HL-60 (cell line): ENCODE results near the gene CHTF18.
"Not testable (repeated sequence)": the region's sequence is repeated elsewhere in the genome, so short reads cannot be mapped to it uniquely, and the experiment has no call there.

ENCODE experiments used
- DNase-seq, 2 experiments: peaks; one replicate each; pipeline ENCODE4 v3.0.0-alpha.2; 2010 to 2020; ENCODE audit warnings: low read depth in 1 of 2, low spot score in 1 of 2
- H3K27ac ChIP-seq: fragments of 250-450 bp; sonication (Bioruptor Pico); replicated peaks from 2 replicates; pipeline ENCODE4 v1.5.1; 2020; ENCODE audit warnings: mild to moderate bottlenecking, moderate library complexity
- H3K27me3 ChIP-seq: fragments of 250-450 bp; sonication (Bioruptor Pico); 2 replicates; pipeline ENCODE4 v1.5.1; 2021; ENCODE audit warnings: mild to moderate bottlenecking, moderate library complexity; ENCODE audit not compliant: insufficient read depth, poor library complexity, severe bottlenecking
- H3K4me3 ChIP-seq: replicated peaks from 2 replicates; pipeline ENCODE4 v1.5.1; 2011; ENCODE audit warnings: mild to moderate bottlenecking, control low read depth, low read length; ENCODE audit not compliant: insufficient read depth
- CTCF ChIP-seq: IDR thresholded peaks from one replicate; pipeline ENCODE4 v1.5.1; 2011; ENCODE audit warnings: low read length, control low read depth, inconsistent platforms; ENCODE audit not compliant: insufficient read depth
- GABPA ChIP-seq: IDR thresholded peaks from 2 replicates; pipeline ENCODE4 v1.6.1; 2012; ENCODE audit warnings: low read depth
- POLR2AphosphoS5 ChIP-seq: IDR thresholded peaks from 2 replicates; pipeline ENCODE4 v1.6.1; 2012; ENCODE audit warnings: low read depth
- SPI1 ChIP-seq: IDR thresholded peaks from 2 replicates; pipeline ENCODE4 v1.6.1; 2012; ENCODE audit warnings: low read depth, mild to moderate bottlenecking, borderline replicate concordance
- TF ChIP-seq, protein P1 (sequence below): IDR thresholded peaks from 2 replicates; pipeline ENCODE4 v1.6.1; 2012; ENCODE audit warnings: low read depth; ENCODE audit not compliant: insufficient replicate concordance

CHTF18 gene

DNA sequence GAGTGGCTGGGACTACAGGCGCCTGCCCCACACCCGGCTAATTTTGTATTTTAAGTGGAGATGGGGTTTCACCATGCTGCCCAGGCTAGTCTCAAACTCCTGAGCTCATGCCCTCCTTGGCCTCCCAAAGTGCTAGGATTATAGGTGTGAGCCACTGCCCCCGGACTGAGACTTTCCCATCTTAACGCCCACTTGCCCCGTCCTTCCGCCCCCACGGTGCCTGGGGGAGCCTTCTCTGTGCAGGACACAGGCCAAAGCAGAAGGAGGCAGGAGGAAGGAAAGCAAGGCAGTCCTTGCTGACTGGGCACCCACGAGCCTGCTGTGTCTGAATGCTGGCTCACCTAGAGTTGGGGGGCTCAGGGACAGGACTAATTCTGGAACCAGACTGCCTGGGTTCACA, 29.7 kb downstream of the CHTF18 start:
- Histone ChIP-seq H3K27ac (no peak overlapping the region), H3K4me3 (no peak overlapping the region), H3K27me3 (peaks cover 16% of the 10 kb centered on the region)
- TF ChIP-seq GABPA (no peak), SPI1 (no peak), POLR2AphosphoS5 (no peak), CTCF (no peak)
- TF ChIP-seq, protein P1, sequence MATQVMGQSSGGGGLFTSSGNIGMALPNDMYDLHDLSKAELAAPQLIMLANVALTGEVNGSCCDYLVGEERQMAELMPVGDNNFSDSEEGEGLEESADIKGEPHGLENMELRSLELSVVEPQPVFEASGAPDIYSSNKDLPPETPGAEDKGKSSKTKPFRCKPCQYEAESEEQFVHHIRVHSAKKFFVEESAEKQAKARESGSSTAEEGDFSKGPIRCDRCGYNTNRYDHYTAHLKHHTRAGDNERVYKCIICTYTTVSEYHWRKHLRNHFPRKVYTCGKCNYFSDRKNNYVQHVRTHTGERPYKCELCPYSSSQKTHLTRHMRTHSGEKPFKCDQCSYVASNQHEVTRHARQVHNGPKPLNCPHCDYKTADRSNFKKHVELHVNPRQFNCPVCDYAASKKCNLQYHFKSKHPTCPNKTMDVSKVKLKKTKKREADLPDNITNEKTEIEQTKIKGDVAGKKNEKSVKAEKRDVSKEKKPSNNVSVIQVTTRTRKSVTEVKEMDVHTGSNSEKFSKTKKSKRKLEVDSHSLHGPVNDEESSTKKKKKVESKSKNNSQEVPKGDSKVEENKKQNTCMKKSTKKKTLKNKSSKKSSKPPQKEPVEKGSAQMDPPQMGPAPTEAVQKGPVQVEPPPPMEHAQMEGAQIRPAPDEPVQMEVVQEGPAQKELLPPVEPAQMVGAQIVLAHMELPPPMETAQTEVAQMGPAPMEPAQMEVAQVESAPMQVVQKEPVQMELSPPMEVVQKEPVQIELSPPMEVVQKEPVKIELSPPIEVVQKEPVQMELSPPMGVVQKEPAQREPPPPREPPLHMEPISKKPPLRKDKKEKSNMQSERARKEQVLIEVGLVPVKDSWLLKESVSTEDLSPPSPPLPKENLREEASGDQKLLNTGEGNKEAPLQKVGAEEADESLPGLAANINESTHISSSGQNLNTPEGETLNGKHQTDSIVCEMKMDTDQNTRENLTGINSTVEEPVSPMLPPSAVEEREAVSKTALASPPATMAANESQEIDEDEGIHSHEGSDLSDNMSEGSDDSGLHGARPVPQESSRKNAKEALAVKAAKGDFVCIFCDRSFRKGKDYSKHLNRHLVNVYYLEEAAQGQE: no peak
- no peak for DNase-seq

DNA sequence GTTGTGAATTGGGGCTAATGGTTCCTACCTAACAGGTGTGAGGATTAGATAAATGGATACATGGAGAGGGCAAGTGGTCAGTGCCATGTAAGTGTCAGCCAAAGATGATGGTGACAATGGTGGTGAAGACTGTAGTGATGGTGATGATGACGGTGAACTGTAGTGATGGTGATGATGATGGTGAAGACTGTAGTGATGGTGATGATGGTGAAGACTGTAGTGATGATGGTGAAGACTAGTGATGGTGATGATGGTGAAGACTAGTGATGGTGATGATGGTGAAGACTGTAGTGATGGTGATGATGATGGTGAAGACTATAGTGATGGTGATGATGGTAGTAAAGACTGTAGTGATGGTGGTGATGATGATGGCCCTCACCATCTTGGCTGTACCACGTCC, 30.2 kb downstream of the CHTF18 start:
- Histone ChIP-seq H3K27me3 (peaks cover 14% of the 10 kb centered on the region), H3K4me3 (no peak overlapping the region), H3K27ac (no peak overlapping the region)
- no peak for TF ChIP-seq CTCF
- TF ChIP-seq GABPA: no peak
- TF ChIP-seq, protein P1: no peak
- TF ChIP-seq POLR2AphosphoS5: no peak
- TF ChIP-seq SPI1: no peak
- no peak for DNase-seq

DNA sequence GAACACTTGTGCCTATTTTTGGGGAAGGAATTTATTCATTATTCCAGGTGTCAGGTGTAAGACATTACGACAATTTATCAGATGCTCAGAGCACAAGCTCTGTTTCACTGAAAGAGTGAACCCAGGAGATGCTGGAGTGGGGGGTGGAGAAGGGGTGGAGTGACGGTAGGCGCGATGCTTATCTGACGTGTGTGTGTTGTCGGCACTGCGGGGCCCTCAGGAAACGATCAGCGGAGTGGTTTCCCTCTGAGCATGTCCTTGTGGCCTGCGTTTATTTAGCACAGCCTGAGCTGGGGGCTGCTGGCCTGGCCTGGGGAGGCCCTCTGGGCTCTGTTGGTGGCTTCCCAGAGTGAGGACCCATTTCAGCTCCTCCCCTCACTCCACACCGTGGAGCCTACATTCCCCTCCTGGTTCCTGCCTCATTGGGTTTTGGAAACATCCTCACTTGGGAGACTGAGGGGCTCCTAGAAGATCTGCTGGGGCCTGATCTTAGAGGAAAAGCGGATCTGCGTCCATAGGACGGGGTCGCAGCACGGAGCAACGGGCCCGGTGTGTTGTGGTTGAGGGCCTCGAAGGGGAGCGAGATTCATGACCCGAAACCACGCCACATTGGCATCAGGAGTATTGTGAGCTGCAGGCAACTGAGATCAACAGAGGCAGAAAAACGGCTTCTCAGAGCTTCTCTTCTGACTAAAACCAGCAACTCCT, 31.1 kb downstream of the CHTF18 start:
- no peak for DNase-seq
- peaks cover 12% of the 10 kb centered on the region for H3K27me3 ChIP-seq
- H3K4me3 ChIP-seq: no peak overlapping the region
- TF ChIP-seq POLR2AphosphoS5 (no peak), CTCF (no peak), GABPA (no peak), SPI1 (no peak)
- TF ChIP-seq, protein P1: no peak
- H3K27ac ChIP-seq: no peak overlapping the region

DNA sequence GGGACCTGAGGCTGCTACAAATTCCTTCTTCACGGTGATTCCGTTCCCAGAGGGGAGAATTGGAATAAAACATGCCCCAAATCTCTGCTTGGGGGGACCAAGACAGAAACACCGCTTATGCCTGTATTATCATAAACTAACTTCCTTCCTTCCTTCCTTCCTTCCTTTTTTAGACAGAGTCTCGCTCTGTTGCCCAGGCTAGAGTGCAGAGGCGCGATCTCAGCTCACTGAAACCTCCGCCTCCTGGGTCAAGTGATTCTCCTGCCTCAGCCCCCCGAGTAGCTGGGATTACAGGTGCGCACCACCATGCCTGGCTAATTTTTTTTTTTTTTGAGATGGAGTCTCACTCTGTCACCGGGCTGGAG, 31.6 kb downstream of the CHTF18 start:
- peaks cover 12% of the 10 kb centered on the region for H3K27me3 ChIP-seq
- DNase-seq, H3K4me3 ChIP-seq, H3K27ac ChIP-seq: not testable (repeated sequence)
